GM18505 (cell line): ENCODE measurements around the gene PLIN4.
"Not testable (repeated sequence)": the region's sequence is repeated elsewhere in the genome, so short reads cannot be mapped to it uniquely, and the experiment has no call there.

Source experiments
- ATAC-seq: cut with Tn5 transposase; IDR thresholded peaks from one replicate; pipeline ENCODE4 v1.9.1; 2021; ENCODE audit not compliant: unreplicated experiment
- POLR2A ChIP-seq: IDR thresholded peaks from 4 replicates; pipeline ENCODE4 v1.6.1; 2011; ENCODE audit warnings: borderline replicate concordance; ENCODE audit not compliant: insufficient read depth, insufficient read length; ENCODE audit errors: extremely low read depth

The PLIN4 gene

DNA sequence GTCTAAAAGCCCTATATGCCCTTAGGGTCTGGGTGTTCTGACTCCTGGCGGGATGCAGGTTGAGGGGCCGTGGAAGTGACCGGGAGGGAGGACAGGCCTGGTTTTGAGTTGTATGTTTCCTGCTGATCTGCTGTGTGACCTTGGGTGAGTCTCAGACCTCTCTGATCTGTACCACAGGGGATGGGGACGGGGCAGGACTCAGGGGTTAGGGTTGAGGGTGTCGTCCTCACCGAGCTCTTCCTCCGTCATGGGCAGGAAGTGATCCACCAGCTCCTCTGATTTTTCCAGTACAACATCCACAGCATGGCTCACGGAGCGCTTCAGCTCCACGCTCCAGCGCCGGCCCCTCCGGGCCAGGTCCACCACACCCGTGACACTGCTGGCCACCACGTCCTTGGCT lies 10.6 kb upstream of the PLIN4 start:
- TF ChIP-seq POLR2A: no peak
- no peak for ATAC-seq

- ATAC-seq: not testable (repeated sequence)
These were observed 9.1 kb upstream of the PLIN4 start for GRCh38 chr19:4527377-4527776.

DNA sequence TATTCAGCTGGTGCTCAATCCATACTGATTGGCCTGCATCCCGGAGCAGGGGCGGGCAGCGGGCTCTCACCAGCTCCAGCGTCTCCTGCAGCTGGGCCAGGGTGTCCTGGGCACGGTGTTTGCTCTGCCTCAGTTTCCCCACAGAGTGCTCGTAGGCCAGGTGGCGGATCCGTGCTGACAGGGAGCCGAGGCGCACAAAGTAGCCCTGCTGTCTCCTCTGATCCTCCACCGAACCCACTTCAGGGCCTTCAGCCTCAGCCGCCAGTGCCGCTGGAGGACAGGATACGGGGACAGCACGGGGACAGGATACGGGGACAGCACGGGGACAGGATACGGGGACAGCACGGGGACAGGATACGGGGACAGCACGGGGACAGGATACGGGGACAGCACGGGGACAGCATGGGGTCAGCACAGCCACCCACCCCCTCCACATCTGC lies 7.3 kb upstream of the PLIN4 start:
- TF ChIP-seq POLR2A: no peak
- ATAC-seq: no peak

GRCh38 chr19:4524808-4525562 lies 6.7 kb upstream of the PLIN4 start:
- TF ChIP-seq POLR2A: no peak
- no peak for ATAC-seq

DNA sequence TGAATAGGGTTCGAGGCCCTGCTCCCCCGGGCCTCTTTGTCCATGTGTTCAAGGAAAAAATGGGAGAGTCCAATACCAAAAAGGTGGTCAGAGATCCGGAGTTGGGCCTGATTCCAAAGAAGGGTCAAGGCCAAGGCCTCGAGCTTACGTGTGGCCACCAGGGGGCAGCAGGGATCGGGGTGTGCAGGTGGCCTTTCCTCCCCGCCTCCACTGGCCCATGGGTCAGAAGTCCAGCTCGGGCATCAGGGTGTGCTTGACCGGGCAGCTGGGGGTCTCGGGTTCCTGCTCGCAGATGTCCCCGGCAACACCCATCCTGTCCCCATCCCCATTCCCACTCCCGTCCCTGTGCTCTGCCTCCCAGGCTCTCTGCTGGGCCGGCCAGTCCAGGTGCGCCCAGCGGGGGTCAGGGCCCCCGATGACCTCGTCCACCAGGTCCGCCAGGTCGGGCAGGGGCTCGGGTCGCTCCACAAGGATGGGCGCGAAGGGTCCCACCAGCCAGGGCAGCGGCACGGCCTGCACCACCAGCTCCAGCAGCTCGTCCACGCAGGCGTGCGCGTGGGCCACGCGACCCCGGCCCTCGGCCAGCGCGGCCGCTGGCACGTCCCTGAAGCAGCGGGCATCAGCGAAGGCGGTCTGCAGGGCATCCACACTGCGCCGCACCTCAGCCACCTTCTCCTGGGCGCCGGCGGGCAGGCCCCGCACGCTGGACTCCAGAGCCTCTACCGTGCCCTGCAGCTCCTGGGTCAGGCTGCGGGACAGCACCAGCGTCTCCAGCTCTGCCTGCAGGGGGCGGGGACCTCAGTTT lies 5.2 kb upstream of the PLIN4 start:
- no peak for TF ChIP-seq POLR2A
- no peak for ATAC-seq

DNA sequence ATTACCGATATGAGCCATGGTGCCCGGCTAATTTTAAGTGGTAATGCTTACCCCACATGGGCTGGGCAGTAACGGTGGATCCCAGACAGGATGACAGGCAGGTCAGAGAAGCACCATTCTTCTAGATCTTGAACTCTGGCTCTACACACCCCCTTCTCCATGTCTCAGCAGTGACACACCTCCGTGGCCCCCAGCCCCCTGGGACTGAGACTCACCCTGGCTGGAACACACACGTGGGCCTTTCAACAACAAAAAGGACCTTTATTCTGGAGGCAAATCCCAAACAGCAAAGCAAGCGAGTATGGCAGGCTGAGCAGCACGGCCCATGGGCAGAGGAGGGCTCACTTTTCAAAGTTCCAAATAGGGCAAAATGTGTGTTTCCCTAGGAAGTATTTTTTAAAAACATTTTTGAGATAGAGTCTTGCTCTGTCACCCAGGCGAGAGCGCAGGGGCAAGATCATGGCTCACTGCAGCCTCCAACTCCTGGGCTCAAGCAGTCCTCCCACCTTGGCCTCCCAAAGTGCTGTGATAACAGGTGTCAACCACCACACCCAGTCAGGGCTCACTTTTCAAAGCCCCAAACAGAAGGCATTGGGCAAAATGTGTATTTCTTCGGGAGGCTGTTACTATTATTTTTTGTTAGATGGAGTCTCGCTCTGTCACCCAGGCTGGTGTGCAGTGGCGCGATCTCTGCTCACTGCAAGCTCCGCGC lies 4.2 kb upstream of the PLIN4 start:
- no peak for TF ChIP-seq POLR2A
- no peak for ATAC-seq

DNA sequence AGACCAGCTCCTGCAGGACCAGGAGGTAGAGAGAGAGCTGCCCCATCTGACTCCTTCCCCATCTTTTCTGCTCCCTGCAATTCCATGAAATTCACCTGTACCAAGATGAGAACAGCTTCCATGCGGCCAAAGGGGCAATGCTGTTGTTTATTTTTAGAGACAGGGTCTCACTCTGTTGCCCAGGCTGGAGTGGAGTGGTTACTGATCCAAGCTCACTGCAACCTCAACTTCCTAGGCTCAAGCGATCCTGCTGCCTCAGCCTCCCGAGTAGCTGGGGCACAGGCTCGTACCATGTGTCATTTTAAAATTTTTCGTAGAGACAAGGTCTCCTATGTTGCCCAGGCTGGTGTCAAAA lies 3.6 kb upstream of the PLIN4 start:
- TF ChIP-seq POLR2A: no peak
- no peak for ATAC-seq

- no peak for TF ChIP-seq POLR2A
- ATAC-seq: no peak
These were observed 3.0 kb upstream of the PLIN4 start for GRCh38 chr19:4521170-4521887.

GRCh38 chr19:4519521-4520277 lies 1.4 kb upstream of the PLIN4 start:
- ATAC-seq: no peak
- no peak for TF ChIP-seq POLR2A

GRCh38 chr19:4519172-4519496 lies 848 bp upstream of the PLIN4 start:
- no peak for TF ChIP-seq POLR2A
- no peak for ATAC-seq

DNA sequence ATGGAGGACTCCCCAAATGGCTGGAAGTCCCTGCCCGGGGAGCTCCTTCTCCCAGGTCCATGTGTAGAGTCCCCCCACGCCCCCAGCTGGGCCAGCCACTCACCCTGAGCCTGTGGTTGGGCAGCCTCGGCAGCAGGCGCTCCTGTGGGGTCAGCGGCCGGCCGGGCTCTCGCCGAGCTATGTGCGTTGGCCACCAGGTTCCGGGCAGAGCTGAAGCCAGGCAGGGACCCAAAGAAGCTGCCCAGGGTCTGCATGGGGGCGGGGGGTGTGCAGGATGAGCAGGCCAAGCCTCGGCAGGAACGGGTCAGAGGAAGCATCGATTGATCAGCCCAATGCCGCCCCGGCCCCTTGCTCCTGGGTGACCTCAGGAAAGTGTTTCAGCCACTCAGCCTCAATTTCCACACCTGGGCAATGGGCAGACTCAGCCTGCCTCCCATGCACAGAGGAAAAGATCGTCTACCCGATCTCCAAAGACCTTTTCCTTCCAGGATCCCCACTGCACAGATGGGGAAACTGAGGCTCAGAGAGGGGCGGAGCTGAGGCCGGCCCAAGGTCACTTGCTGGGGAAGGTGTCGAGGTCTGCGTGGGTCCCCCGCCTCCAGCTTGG lies 732 bp downstream of the PLIN4 start:
- TF ChIP-seq POLR2A: no peak
- ATAC-seq: no peak

- ATAC-seq: no peak
These were observed 1.4 kb downstream of the PLIN4 start for GRCh38 chr19:4516939-4517300.

GRCh38 chr19:4516199-4516938 lies 1.9 kb downstream of the PLIN4 start:
- no peak for ATAC-seq
- TF ChIP-seq POLR2A: no peak

More at GRCh38 chr19:4516939-4517300, 1.4 kb downstream of the PLIN4 start:
- TF ChIP-seq POLR2A: no peak
